Fibroblast of lung (primary cell): ENCODE data around the gene ZGRF1. TPM values are rescaled to one million over a fixed set of nuclear protein-coding genes. Genes with fewer than 3 reads are reported as not detected.
A peak's percentile ranks its signal among the peaks of the same experiment; 100 is the strongest.

Experiments
- DNase-seq, 2 donors: peaks; one replicate each; pipeline versions ENCODE4 v3.0.0 to v3.0.0-alpha.2; 2010; ENCODE audit warnings: low read depth in 2 of 2
- H2AFZ ChIP-seq: 2 replicates; pipeline ENCODE4 v1.5.1; 2012; ENCODE audit warnings: low read length, control low read depth, inconsistent platforms
- H3K27ac ChIP-seq: 2 replicates; pipeline ENCODE4 v1.5.1; 2011; ENCODE audit warnings: low read length, control low read depth; ENCODE audit not compliant: insufficient read depth
- H3K27me3 ChIP-seq: 2 replicates; pipeline ENCODE4 v1.5.1; 2011; ENCODE audit warnings: mild to moderate bottlenecking, low read length; ENCODE audit not compliant: control insufficient read depth, insufficient read depth
- H3K36me3 ChIP-seq: 2 replicates; pipeline ENCODE4 v1.5.1; 2011; ENCODE audit warnings: low read length; ENCODE audit not compliant: control insufficient read depth, insufficient read depth
- H3K4me1 ChIP-seq: 2 replicates; pipeline ENCODE4 v1.5.1; 2011; ENCODE audit warnings: low read length; ENCODE audit not compliant: control insufficient read depth, insufficient read depth; ENCODE audit errors: extremely low read depth
- H3K4me2 ChIP-seq: 2 replicates; pipeline ENCODE4 v1.5.1; 2011; ENCODE audit warnings: low read length, control low read depth; ENCODE audit not compliant: insufficient read depth; ENCODE audit errors: extremely low read depth
- H3K4me3 ChIP-seq, 4 experiments: fragments of 200-600 bp in 1 of 4; sonication (generic) in 1 of 4; replicated peaks in 1 of 4; 2 replicates each; pipeline ENCODE4 v1.5.1; 2011 to 2016; ENCODE audit warnings: low read length in 4 of 4, low read depth in 3 of 4, mild to moderate bottlenecking in 3 of 4, control low read depth in 2 of 4, inconsistent platforms in 1 of 4, mixed read lengths in 1 of 4; ENCODE audit not compliant: insufficient read depth in 1 of 4; ENCODE audit errors: control extremely low read depth in 1 of 4
- H3K79me2 ChIP-seq: 2 replicates; pipeline ENCODE4 v1.5.1; 2012; ENCODE audit warnings: mild to moderate bottlenecking, low read length, inconsistent platforms; ENCODE audit not compliant: control insufficient read depth, insufficient read depth
- H3K9ac ChIP-seq: 2 replicates; pipeline ENCODE4 v1.5.1; 2011; ENCODE audit warnings: mild to moderate bottlenecking, low read length, control low read depth; ENCODE audit not compliant: insufficient read depth
- H3K9me3 ChIP-seq: 2 replicates; pipeline ENCODE4 v1.5.1; 2012; ENCODE audit warnings: low read depth, low read length; ENCODE audit not compliant: control insufficient read depth, insufficient read depth
- H4K20me1 ChIP-seq: 2 replicates; pipeline ENCODE4 v1.5.1; 2011; ENCODE audit warnings: low read length; ENCODE audit not compliant: control insufficient read depth, insufficient read depth; ENCODE audit errors: extremely low read depth
- CTCF ChIP-seq, 2 donors: IDR thresholded peaks in 1 of 2; conservative IDR thresholded peaks in 1 of 2; 1 replicate in 1 of 2; 2 replicates in 1 of 2; pipeline ENCODE4 v1.5.1; 2011 to 2012; ENCODE audit warnings: low read length in 2 of 2, control low read depth in 1 of 2, inconsistent platforms in 1 of 2, low read depth in 1 of 2, mild to moderate bottlenecking in 1 of 2
- EZH2 ChIP-seq: IDR thresholded peaks from 2 replicates; pipeline ENCODE4 v1.5.1; 2012; ENCODE audit warnings: low read length, control low read depth, mild to moderate bottlenecking; ENCODE audit errors: missing control alignments
- polyA plus RNA-seq, 2 donors: library from polyadenylated mRNA; depleted of rRNA in 1 of 2; stranded (reverse) in 1 of 2; unstranded in 1 of 2; fragments of >200 nt; gene quantifications; 2 replicates each; pipeline ENCODE4 v1.2.1, GENCODE V29; 2011 to 2012; ENCODE audit warnings: missing spikeins in 1 of 2
- total RNA-seq: library from RNA; depleted of rRNA; stranded (reverse); fragments of >200 nt; gene quantifications from 2 replicates; pipeline ENCODE4 v1.2.1, GENCODE V29; 2014

The ZGRF1 gene
- total and polyA plus RNA-seq, 2 donors (not counting 1 experiment from before 2014, with no cell fraction given) = 3.1 to 5.8 TPM

- no peak overlapping the region for H3K4me2 ChIP-seq
- no peaks in the 10 kb centered on the region for H3K27me3 ChIP-seq
- no peaks in the 10 kb centered on the region for H4K20me1 ChIP-seq
- H3K36me3 ChIP-seq = no peaks in the 10 kb centered on the region
- TF ChIP-seq EZH2 = no peak
- peak; percentile 70 to 76 for TF ChIP-seq CTCF (conservative IDR thresholded peaks at IDR 0.05 in 1 of 2, IDR thresholded peaks at IDR 0.05 in 1 of 2; ENCODE audit: low read depth in 1 of 2, low read length in 2 of 2)
- H3K9me3 ChIP-seq = no peaks in the 10 kb centered on the region
- peak overlapping the region; percentile 22 for H2AFZ ChIP-seq
- no peak overlapping the region for H3K4me3 ChIP-seq
- peak; percentile 31 to 75 for DNase-seq
- no peak overlapping the region for H3K9ac ChIP-seq
- no peak overlapping the region for H3K27ac ChIP-seq
- no peaks in the 10 kb centered on the region for H3K4me1 ChIP-seq
- no peaks in the 10 kb centered on the region for H3K79me2 ChIP-seq
Observed at GRCh38 chr4:112604589-112604988, 32.1 kb downstream of the ZGRF1 start.

- H2AFZ ChIP-seq = no peak overlapping the region
- no peak overlapping the region for H3K4me3 ChIP-seq
- no peaks in the 10 kb centered on the region for H3K4me1 ChIP-seq
- no peak for DNase-seq
- H3K9me3 ChIP-seq = no peaks in the 10 kb centered on the region
- no peaks in the 10 kb centered on the region for H4K20me1 ChIP-seq
- TF ChIP-seq CTCF (conservative IDR thresholded peaks at IDR 0.05 in 1 of 2, IDR thresholded peaks at IDR 0.05 in 1 of 2; ENCODE audit: low read depth in 1 of 2, low read length in 2 of 2) (no peak), EZH2 (no peak)
- H3K27me3 ChIP-seq = no peaks in the 10 kb centered on the region
- no peaks in the 10 kb centered on the region for H3K36me3 ChIP-seq
- H3K9ac ChIP-seq = no peak overlapping the region
- no peak overlapping the region for H3K4me2 ChIP-seq
- no peaks in the 10 kb centered on the region for H3K79me2 ChIP-seq
- no peak overlapping the region for H3K27ac ChIP-seq
Observed at GRCh38 chr4:112594993-112595392, 41.7 kb downstream of the ZGRF1 start.

GRCh38 chr4:112593438-112594133 lies 43.1 kb downstream of the ZGRF1 start:
- H3K4me1 ChIP-seq = no peaks in the 10 kb centered on the region
- TF ChIP-seq EZH2 = no peak
- no peak overlapping the region for H3K27ac ChIP-seq
- H3K9ac ChIP-seq = no peak overlapping the region
- H3K79me2 ChIP-seq = no peaks in the 10 kb centered on the region
- no peak for DNase-seq
- no peak overlapping the region for H2AFZ ChIP-seq
- H4K20me1 ChIP-seq = no peaks in the 10 kb centered on the region
- H3K4me2 ChIP-seq = no peak overlapping the region
- H3K36me3 ChIP-seq = no peaks in the 10 kb centered on the region
- no peaks in the 10 kb centered on the region for H3K27me3 ChIP-seq
- no peaks in the 10 kb centered on the region for H3K9me3 ChIP-seq
- no peak overlapping the region for H3K4me3 ChIP-seq
